Measurements from ENCODE around the gene PCGF5.
"Not testable (repeated sequence)": the region's sequence is repeated elsewhere in the genome, so short reads cannot be mapped to it uniquely, and the experiment has no call there.

The PCGF5 gene

GRCh38 chr10:91287912-91288311, 67.4 kb downstream of the PCGF5 start:
- no peak for DNase-seq

GRCh38 chr10:91289305-91289704, 68.8 kb downstream of the PCGF5 start:
- DNase-seq: no peak

- DNase-seq: no peak
These were observed 70.1 kb downstream of the PCGF5 start for GRCh38 chr10:91290607-91291006.

- no peak for DNase-seq
These were observed 73.9 kb downstream of the PCGF5 start for GRCh38 chr10:91294134-91294906.

- no peak for DNase-seq
These were observed 74.9 kb downstream of the PCGF5 start for GRCh38 chr10:91295346-91295745.

- peak; percentile 4 for DNase-seq
These were observed 76.0 kb downstream of the PCGF5 start for GRCh38 chr10:91296471-91296870.

- DNase-seq: peak; percentile 12
These were observed 77.9 kb downstream of the PCGF5 start for GRCh38 chr10:91298224-91298871.

GRCh38 chr10:91299999-91300575, 79.6 kb downstream of the PCGF5 start:
- no peak for DNase-seq

GRCh38 chr10:91302946-91303345, 82.5 kb downstream of the PCGF5 start:
- DNase-seq: not testable (repeated sequence)

- not testable (repeated sequence) for DNase-seq
These were observed 85.5 kb downstream of the PCGF5 start for GRCh38 chr10:91305979-91306378.

GRCh38 chr10:91307489-91307888, 87.0 kb downstream of the PCGF5 start:
- no peak for DNase-seq

GRCh38 chr10:91309711-91310110, 89.2 kb downstream of the PCGF5 start:
- no peak for DNase-seq

GRCh38 chr10:91311601-91312381, 91.3 kb downstream of the PCGF5 start:
- no peak for DNase-seq

- DNase-seq: no peak
These were observed 91.9 kb downstream of the PCGF5 start for GRCh38 chr10:91312382-91312733.

- no peak for DNase-seq
These were observed 93.5 kb downstream of the PCGF5 start for GRCh38 chr10:91313796-91314485.

GRCh38 chr10:91316486-91316885, 96.0 kb downstream of the PCGF5 start:
- no peak for DNase-seq

- no peak for DNase-seq
These were observed 97.1 kb downstream of the PCGF5 start for GRCh38 chr10:91317541-91317940.

- no peak for DNase-seq
These were observed 98.9 kb downstream of the PCGF5 start for GRCh38 chr10:91319336-91319735.

GRCh38 chr10:91323293-91323905, 102.9 kb downstream of the PCGF5 start:
- DNase-seq: not testable (repeated sequence)

GRCh38 chr10:91328320-91328984, 108.0 kb downstream of the PCGF5 start:
- no peak for DNase-seq

Measured in NCI-H2029 (cell line).